GM19438 (cell line): ENCODE results near the gene TEX38.
"Not testable (repeated sequence)": the region's sequence is repeated elsewhere in the genome, so short reads cannot be mapped to it uniquely, and the experiment has no call there.

ENCODE experiments used
- ATAC-seq: cut with Tn5 transposase; IDR thresholded peaks from one replicate; pipeline ENCODE4 v1.9.1; 2021; ENCODE audit warnings: low read depth; ENCODE audit not compliant: unreplicated experiment

The TEX38 gene

DNA sequence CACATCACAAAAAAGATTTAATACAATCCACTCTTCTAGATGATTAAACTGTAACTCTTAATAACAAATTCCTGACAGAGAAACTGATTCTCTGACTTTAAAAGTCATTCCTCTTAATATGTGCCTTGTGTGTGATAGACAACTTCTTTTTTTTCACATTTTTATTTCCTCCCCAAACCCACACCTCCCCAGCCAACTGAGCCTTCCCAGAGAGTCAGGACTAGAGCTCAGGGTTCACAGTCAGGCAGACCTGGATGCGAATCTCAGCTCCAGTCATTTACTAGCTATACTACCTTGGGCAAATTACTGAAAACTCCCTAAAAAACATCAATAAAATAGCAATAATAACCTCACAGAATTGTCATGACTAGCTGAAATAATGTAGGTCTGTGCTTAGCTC, 17.6 kb upstream of the TEX38 start:
- ATAC-seq, result no peak

DNA sequence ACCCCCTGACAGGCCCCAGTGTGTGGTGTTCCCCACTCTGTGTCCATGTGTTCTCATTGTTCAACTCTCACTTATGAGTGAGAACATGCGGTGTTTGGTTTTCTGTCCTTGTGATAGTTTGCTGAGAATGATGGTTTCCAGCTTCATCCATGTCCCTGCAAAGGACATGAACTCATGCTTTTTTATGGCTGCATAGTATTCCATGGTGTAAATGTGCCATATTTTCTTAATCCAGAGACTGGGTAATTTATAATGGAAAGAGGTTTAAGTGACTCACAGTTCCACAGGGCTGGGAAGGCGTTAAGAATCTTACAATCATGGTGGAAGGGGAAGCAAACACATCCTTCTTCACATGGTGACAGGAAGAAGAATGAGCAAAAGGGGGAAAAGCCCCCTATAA, 17.0 kb upstream of the TEX38 start:
- not testable (repeated sequence) for ATAC-seq

DNA sequence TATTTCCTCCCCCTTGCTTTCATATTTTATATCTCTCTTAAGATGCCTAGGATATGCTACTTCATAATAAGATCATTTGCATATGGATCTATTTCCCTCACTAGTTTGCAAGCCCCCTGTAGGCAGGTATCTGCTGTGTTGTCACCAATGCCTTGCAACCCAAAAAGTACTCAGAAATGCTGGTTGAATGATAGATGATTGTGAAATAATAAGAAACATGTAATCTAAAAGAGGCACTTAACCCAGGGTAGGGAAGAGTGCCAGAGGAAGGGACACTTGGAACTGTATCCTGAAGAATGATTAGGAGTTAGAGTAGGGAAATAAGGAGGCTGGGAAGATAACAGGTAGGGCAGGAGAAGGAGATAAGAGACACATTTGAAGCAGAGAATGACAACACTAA, 15.8 kb upstream of the TEX38 start:
- ATAC-seq, result no peak

- ATAC-seq, result no peak
Observed at GRCh38 chr1:46656643-46657042, 15.0 kb upstream of the TEX38 start.

DNA sequence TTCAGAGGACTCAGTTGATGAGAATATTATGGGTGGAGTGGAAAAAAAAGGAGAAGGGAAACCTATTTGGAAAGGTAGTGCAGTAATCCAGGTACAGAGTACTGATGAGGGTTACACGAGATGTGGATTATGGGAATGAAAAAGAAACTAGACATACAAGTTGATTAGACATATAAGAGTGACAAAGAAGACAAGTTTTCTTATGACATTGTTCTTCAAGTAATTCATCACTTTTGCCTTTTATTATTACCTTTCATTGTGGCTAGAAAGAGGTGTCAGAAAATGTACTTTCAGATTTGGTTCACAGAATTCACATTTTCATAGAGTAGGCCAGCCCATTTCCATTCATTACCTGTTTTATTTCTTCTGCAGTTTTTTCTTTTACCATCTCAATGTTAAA, 13.9 kb upstream of the TEX38 start:
- ATAC-seq, result no peak

DNA sequence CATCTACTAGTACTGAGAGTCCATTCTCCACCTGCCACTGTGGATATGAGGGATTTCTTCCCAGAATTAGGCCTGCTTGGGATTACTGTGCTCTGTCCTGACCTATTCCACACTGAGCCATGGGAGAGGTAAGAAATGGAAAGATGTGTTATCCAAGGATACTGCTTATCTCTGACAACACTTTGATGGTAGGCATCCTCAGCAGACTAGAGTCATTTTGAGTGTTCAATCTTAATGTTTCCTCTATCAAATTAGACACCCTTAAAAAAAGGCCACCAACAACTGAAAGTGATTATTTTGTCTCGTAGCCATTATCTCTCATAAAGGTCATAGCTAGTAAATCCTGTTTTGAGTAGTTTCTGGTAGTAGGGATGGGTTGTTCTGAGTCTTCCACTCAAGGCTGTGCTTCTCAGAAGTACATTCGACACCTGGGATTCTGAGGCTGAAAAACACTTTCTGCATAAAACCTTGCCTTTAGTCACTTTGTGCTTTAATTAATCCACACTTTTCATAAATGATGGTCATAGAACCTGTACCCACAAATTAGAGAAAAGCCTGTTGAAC, 12.3 kb upstream of the TEX38 start:
- ATAC-seq, result no peak

GRCh38 chr1:46660116-46660515, 11.5 kb upstream of the TEX38 start:
- not testable (repeated sequence) for ATAC-seq

DNA sequence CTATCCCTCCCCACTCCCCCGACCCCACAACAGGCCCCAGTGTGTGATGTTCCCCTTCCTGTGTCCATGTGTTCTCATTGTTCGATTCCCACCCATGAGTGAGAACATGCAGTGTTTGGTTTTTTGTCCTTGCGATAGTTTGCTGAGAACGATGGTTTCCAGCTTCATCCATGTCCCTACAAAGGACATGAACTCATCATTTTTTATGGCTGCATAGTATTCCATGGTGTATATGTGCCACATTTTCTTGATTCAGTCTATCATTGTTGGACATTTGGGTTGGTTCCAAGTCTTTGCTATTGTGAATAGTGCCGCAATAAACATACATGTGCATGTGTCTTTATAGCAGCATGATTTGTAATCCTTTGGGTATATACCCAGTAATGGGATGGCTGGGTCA, 8.7 kb upstream of the TEX38 start:
- not testable (repeated sequence) for ATAC-seq

GRCh38 chr1:46665983-46666382, 5.7 kb upstream of the TEX38 start:
- no peak for ATAC-seq

GRCh38 chr1:46667782-46668760, 3.6 kb upstream of the TEX38 start, which contains the start of gene ATPAF1:
ATPAF1 (minus strand) TSS chr1:46668364; CDS start chr1:46668322, 42 bp downstream.
- ATAC-seq, result peak; percentile 76

- ATAC-seq, result no peak
Observed at GRCh38 chr1:46670134-46670533, 1.5 kb upstream of the TEX38 start.

DNA sequence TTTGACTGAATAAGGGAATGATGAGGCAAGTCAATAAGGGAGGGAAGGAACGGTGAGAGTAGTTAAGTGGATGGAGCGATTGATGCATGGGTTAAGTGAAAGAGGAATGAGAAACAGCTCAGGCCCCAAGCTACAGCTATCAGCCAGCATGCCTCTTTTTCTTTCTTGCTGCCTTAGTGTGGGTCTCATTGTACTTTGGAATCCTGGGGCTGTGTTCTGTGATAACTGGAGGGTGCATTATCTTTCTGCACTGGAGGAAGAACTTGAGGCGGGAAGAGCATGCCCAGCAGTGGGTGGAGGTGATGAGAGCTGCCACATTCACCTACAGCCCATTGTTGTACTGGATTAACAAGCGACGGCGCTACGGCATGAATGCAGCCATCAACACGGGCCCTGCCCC, 1.0 kb downstream of the TEX38 start:
- no peak for ATAC-seq

GRCh38 chr1:46673749-46674182, 2.1 kb downstream of the TEX38 start:
- no peak for ATAC-seq

- ATAC-seq, result no peak
Observed at GRCh38 chr1:46675549-46676314, 4.1 kb downstream of the TEX38 start.

GRCh38 chr1:46676531-46676930, 4.9 kb downstream of the TEX38 start:
- no peak for ATAC-seq

GRCh38 chr1:46677339-46677738, 5.7 kb downstream of the TEX38 start:
- ATAC-seq, result no peak

DNA sequence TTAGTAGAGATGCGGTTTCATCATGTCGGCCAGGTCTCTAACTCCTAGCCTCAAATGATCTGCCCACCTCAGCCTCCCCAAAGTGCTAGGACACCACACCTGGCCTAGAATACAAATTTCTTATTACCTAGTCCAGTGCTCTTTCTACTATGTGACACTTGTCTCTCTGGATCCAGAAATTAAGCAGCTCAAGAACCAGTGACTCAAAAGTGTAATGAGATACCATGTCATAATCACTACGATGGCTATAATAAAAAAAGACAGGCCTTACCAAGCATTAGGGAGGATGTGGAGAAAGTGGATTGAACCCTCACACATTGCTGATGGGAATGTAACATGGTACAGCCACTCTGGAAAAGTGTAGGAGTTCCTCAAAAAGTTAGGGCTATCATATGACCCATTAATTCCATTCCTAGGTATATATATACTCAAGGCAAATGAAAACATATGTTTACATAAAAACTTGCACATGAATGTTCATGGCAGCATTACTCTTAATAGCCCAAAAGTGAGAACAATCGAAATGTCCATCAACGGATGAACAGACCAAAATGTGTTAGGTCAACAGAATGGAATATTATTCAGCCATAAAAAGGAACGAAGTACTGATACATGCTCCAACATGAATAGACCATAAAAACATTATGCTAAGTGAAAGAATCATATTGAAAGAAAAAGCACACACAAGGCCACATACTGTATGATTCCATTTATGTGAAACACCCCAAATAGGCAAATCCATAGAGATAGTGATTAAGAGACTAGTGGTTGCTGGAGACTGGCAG, 8.3 kb downstream of the TEX38 start:
- ATAC-seq, result no peak

DNA sequence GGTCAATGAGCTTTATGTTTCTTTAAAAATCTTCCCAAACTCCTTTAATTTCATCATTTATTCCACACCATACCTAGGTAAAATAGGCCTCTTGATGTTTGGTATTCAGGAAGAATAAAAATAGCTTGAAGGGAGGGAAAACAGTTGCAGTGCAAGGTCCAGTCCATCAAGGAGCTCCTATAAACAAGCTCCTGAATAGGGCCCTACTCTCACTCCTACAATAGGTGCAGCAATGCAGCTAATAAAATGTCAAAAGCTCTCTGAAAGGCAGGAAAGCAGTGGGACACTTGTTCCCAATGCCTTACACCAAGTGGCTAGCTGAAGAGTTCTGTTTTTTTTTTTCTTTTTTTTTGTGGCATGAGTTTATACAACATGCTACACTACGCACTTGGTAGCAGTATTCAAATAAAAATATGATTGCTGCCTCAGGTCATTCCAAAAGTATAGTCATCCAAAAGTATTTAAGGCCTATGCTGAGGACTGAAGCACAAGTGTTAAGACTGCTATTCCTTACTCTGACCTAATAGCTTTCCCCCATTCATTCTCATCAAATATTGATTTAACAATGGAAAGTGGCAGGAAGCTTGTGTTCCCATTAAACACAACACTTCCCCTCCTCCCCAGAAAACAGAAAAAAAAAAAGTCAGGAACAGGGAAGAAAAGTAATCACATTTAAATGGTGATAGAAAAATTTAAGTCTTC, 9.8 kb downstream of the TEX38 start:
- ATAC-seq, result no peak

DNA sequence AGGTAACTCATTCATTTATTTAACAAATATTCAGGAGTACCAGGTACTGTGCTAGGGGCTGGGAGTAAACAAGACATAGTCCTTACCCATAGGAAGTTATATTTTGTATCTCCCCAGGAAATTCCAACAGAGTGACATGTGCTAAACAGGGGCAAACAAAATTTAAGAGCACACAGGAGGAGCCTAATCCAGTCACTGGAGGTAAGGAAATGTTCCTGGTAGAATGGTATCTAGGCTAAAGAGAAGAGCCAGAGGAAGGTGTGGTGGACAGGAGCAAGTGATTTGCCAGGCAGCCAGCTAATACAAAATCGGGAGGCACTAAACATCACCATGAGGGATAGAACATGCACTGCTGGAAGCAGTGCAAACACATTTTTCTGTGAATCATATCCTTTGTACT, 10.4 kb downstream of the TEX38 start:
- ATAC-seq, result no peak

DNA sequence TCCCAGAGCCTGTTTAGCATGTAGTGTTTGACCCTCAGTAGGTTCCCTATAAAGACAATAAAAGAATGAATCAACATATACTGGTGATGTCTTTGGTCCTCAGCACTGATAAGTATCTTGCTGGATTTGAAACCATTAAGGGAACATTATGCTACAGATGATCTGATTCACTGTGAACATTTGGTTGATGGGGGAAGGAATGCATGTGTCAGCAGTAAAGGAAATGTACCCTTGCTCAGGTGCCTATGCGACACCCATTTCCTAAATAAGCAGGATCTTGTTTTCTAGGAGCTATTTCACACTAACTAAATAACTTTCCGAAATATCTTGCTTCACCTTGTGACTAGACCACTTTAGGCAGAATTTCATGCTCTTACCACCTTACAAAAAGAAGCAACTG, 13.0 kb downstream of the TEX38 start:
- ATAC-seq, result no peak
